Heart right ventricle (tissue), 16 donors: ENCODE data around the gene CACNG4. TPM values are rescaled to one million over a fixed set of nuclear protein-coding genes. Genes with fewer than 3 reads are reported as not detected.

Source experiments
- ATAC-seq, 8 donors: fragments of 200-7000 bp; cut with Tn5 transposase; one replicate each; pipeline ENCODE4 v1.9.1; 2020; ENCODE audit warnings: mild to moderate bottlenecking in 8 of 8, moderate library complexity in 8 of 8, moderate number of reproducible peaks in 1 of 8
- DNase-seq, 2 donors: peaks; one replicate each; pipeline ENCODE4 v3.0.0-alpha.2; 2020
- H3K27ac ChIP-seq, 10 donors: fragments of 200-600 bp; sonication (generic) in 2 of 10; one replicate each; pipeline versions ENCODE4 v1.5.0 to v1.8.0; 2020 to 2022; ENCODE audit warnings: mild to moderate bottlenecking in 3 of 10
- H3K27me3 ChIP-seq, 7 donors: fragments of 200-600 bp; one replicate each; pipeline ENCODE4 v1.8.0; 2021 to 2022; ENCODE audit warnings: mild to moderate bottlenecking in 2 of 7
- H3K36me3 ChIP-seq, 9 donors: fragments of 200-600 bp; sonication (generic) in 1 of 9; one replicate each; pipeline versions ENCODE4 v1.5.0 to v1.8.0; 2020 to 2022; ENCODE audit warnings: mild to moderate bottlenecking in 2 of 9
- H3K4me1 ChIP-seq, 9 donors: fragments of 200-600 bp; sonication (generic) in 1 of 9; one replicate each; pipeline versions ENCODE4 v1.5.0 to v1.8.0; 2020 to 2022; ENCODE audit warnings: mild to moderate bottlenecking in 4 of 9
- H3K4me3 ChIP-seq, 10 donors: fragments of 200-600 bp; sonication (generic) in 2 of 10; one replicate each; pipeline versions ENCODE4 v1.5.0 to v1.8.0; 2020 to 2022; ENCODE audit warnings: mild to moderate bottlenecking in 7 of 10, moderate library complexity in 2 of 10
- H3K9me3 ChIP-seq, 11 donors: fragments of 200-600 bp in 10 of 11; sonication (generic) in 2 of 11; one replicate each; pipeline versions ENCODE4 v1.5.0 to v1.8.0; 2013 to 2022; ENCODE audit warnings: mild to moderate bottlenecking in 2 of 11, control low read depth in 1 of 11, moderate library complexity in 1 of 11
- CTCF ChIP-seq, 9 donors: fragments of 200-600 bp; sonication (generic) in 2 of 9; IDR thresholded peaks; one replicate each; pipeline versions ENCODE4 v1.5.0 to v1.8.0; 2021 to 2022; ENCODE audit warnings: antibody characterized with exemption in 9 of 9, mild to moderate bottlenecking in 5 of 9, moderate library complexity in 1 of 9
- WGBS, 2 donors: extraction: QIAGEN DNeasy Blood & Tissue Kit; methylation state at CpG; one replicate each; pipeline ENCODE4 v1.1.7; 2013; ENCODE audit warnings: inconsistent platforms in 1 of 2; 5-methylcytosine and 5-hydroxymethylcytosine counted together
- intact Hi-C, 10 donors: fragments of 100-400 bp; cut with DNase I; formaldehyde crosslinking; loops; one replicate each; pipeline versions ENCODE4 v1.11.1 to v1.14.2; 2022
- polyA plus RNA-seq, 2 donors: library from polyadenylated mRNA; stranded (reverse); fragments of 200-250 nt; gene quantifications; one replicate each; pipeline ENCODE4 v1.2.3, GENCODE V29; 2013
- total RNA-seq, 10 donors: library from RNA; stranded (reverse); fragmentation: NEBNext Ultra II Directional in 3 of 10; extraction: Animal tissue kit (Norgen Biotek cat#: 25700) in 3 of 10; gene quantifications; one replicate each; pipeline versions ENCODE4 v1.2.1 to v1.2.4, GENCODE V29; 2021 to 2023
- donor health status: Arrhythmogenic right ventricular cardiomyopathy.
- donor health status: ischemic (EF 13 %, LVEDD 7.1; RV severe dilation, severe dysfunction).
- donor health status: healthy with polysubstance abuse.
- donor health status: DM: no; HTN: yes; CAD: no.
- donor health status: DM: no; HTN: no; CAD: no.
- donor health status: ischemic (EF 25% LVEDD 6.9; RV normal size, moderate dysfunction).
- donor health status: ischemic (EF 25% LVEDD 5.7; RV mildly dilated, moderate dysfunction).
- donor health status: healthy.
- donor health status: DM: yes; HTN: yes; CAD: no.
- donor health status: Ischemic cardiomyopathy.
- donor health status: ischemic (EF 35%, LVEDD 5.7; RV mildly dilated, moderate dysfunction).
- donor health status: nonischemic (EF 11% LVEDD 7.7; RV severe dilation, severe dysfunction).
- donor health status: DM: yes; HTN: yes; CAD: no.
- donor health status: PGD.
- donor health status: ischemic (EF 29% LVEDD 5.4; RV normal size, mild dysfunction).
- donor health status: nonischemic (EF 23%, LVEDD 6.1; RV moderate dilation, normal function).

CACNG4 gene
- total and polyA plus RNA-seq, 12 donors: 0.06 to 0.11 (median 0.07) TPM; not detected in 7

DNA sequence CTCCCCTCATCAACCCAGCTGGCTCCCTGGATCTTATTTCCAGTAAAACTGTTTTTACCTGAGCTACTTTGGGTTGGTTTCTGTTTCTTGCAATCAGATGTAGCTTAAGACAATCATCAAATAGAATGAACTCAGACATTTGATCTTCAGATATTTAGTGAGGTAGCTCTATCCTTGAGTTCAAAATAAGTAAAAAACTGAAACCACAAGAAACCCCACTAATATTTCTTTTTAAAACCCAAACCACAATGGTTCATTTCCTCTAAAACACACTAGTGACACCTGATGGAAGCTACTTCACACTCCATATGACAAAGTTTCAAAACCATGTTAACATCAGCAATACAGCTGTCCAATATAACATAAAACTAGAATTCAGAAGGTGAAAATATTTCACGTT is 117.6 kb downstream of the CACNG4 start:
- peaks cover 0 to 75% (median 0%) of the 10 kb centered on the region in 9 donors for H3K36me3 ChIP-seq
- H3K9me3 ChIP-seq: no peaks in the 10 kb centered on the region
- intact Hi-C loops: no loop called here
- H3K27me3 ChIP-seq: no peaks in the 10 kb centered on the region
- DNase-seq (no peak), ATAC-seq (no peak)
- no peak overlapping the region for H3K27ac ChIP-seq
- H3K4me3 ChIP-seq: no peak overlapping the region
- TF ChIP-seq CTCF (IDR thresholded peaks at IDR 0.05): peak in 1 of 9 donors; percentile 7
- H3K4me1 ChIP-seq: peaks cover 0 to 7% (median 0%) of the 10 kb centered on the region in 9 donors
- 79 to 87% methylated on average over 1 of the region's 1 CpG for WGBS, 2 donors

Other genes starting within 250 kb of the CACNG4 start
- not detected for gene CACNG5, start 129.6 kb upstream of the CACNG4 start, total RNA-seq
- gene CACNG5, start 129.6 kb upstream of the CACNG4 start, polyA plus RNA-seq: not detected
- under 1 TPM in 1 of 10 donors, not detected in 9; 0.26 TPM for gene CACNG1, start 79.8 kb downstream of the CACNG4 start, total RNA-seq
- gene CACNG1, start 79.8 kb downstream of the CACNG4 start, polyA plus RNA-seq: not detected